Coronary artery (tissue), 2 donors: ENCODE data around the gene FBH1.
"Not testable (repeated sequence)": the region's sequence is repeated elsewhere in the genome, so short reads cannot be mapped to it uniquely, and the experiment has no call there.

ENCODE experiments used
- DNase-seq: peaks from one replicate; pipeline ENCODE4 v3.0.0-alpha.2; 2017; ENCODE audit warnings: low spot score
- H3K27ac ChIP-seq, 2 donors: fragments of 200-600 bp; sonication (generic); one replicate each; pipeline ENCODE4 v1.5.1; 2016 to 2019
- H3K4me3 ChIP-seq: fragments of 200-600 bp; sonication (generic); 2 replicates; pipeline ENCODE4 v1.5.1; 2016; ENCODE audit warnings: mild to moderate bottlenecking, moderate library complexity
- CTCF ChIP-seq: fragments of 200-600 bp; sonication (generic); IDR thresholded peaks from one replicate; pipeline ENCODE4 v1.5.1; 2019; ENCODE audit warnings: antibody characterized with exemption

Gene FBH1

GRCh38 chr10:5945561-5946418 lies 55.7 kb downstream of the FBH1 start:
- peak overlapping the region; percentile 91 to 92 for H3K27ac ChIP-seq
- TF ChIP-seq CTCF: no peak
- H3K4me3 ChIP-seq: peak overlapping the region; percentile 56
- peak; percentile 89 for DNase-seq

- not testable (repeated sequence) for DNase-seq
- peak overlapping the region; percentile 91 to 92 for H3K27ac ChIP-seq
- H3K4me3 ChIP-seq: peak overlapping the region; percentile 56
Observed at GRCh38 chr10:5946419-5946775, 56.4 kb downstream of the FBH1 start.

- H3K4me3 ChIP-seq: no peak overlapping the region
- no peak for DNase-seq
- H3K27ac ChIP-seq: peak overlapping the region; percentile 91 to 92
- TF ChIP-seq CTCF: no peak
Observed at GRCh38 chr10:5946786-5947185, 56.7 kb downstream of the FBH1 start.

- DNase-seq: no peak
- Histone ChIP-seq H3K4me3 (no peak overlapping the region), H3K27ac (peak overlapping the region in 1 of 2 donors; percentile 92)
- TF ChIP-seq CTCF: no peak
Observed at GRCh38 chr10:5947471-5948207, 57.6 kb downstream of the FBH1 start.

- no peak for DNase-seq
- no peak overlapping the region for H3K27ac ChIP-seq
- no peak for TF ChIP-seq CTCF
Observed at GRCh38 chr10:5948208-5948585, 58.2 kb downstream of the FBH1 start.

GRCh38 chr10:5949009-5949759 lies 59.1 kb downstream of the FBH1 start:
- no peak for DNase-seq
- Histone ChIP-seq H3K27ac (no peak overlapping the region), H3K4me3 (no peak overlapping the region)
- TF ChIP-seq CTCF: no peak

More at GRCh38 chr10:5948208-5948585, 58.2 kb downstream of the FBH1 start:
- no peak overlapping the region for H3K4me3 ChIP-seq

GRCh38 chr10:5951167-5951711 lies 61.2 kb downstream of the FBH1 start:
- H3K27ac ChIP-seq: peak overlapping the region; percentile 56 to 82
- DNase-seq: no peak
- no peak for TF ChIP-seq CTCF
- H3K4me3 ChIP-seq: no peak overlapping the region
